IPS DF 19.7 (cell line): Measurements from ENCODE around the gene TMPRSS11A.

ENCODE experiments used
- DNase-seq: peaks from one replicate; pipeline ENCODE4 v3.0.0-alpha.2; 2013; ENCODE audit warnings: low read depth, low spot score

Gene TMPRSS11A

DNA sequence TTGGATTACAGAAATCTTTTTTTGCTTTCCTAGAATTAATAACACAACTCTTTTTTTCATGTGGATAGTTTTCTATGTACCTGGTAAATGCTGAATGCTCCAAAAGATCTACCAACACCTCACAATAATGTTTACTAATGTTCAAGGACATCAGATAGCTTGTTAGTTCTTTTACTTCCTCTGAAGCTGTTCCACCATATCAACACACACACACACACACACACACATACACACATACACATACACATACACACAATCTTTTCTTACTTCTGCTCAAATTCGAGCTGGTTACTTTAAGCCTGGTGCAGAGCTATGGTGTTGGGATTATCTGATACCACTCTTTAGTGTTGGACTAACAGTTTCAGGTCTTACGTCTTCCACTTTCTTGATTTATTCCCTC, 51.2 kb downstream of the TMPRSS11A start:
- DNase-seq, result no peak

DNA sequence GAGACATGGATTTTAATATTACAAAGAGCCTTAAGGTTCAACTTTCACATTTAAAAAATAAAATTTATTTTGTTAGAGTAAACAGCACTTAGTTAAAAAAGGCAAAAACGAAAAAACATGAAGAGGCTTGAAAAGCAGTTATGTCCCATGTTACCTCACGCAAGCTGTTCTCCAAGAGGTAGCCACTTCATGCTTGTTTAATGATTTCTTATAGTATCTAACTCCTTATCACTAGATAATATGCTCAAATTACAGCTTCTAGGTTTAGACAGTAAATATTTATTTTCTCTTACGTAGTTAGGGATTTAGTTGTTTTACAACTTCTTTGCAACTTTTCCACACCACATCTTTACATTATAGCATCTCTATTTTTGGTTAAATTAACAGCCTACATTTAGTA, 51.7 kb downstream of the TMPRSS11A start:
- DNase-seq, result no peak

DNA sequence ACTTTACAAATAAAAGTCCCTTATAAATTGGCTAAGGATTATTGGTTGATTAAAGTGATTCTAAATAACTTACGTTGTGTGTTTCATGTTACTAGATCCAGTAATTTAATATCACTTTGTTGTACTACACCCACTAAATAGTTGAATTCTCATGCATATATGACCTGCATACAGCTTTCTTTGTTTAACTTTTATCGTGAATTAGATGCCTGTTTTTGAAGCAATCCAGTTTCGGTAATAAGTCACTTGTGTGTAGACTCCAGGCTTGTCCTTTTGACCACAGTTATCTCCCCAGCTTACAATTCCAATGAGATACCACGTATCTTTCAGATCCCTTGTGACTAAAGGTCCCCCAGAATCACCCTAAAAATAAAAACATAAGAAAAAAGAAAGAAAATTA, 52.2 kb downstream of the TMPRSS11A start:
- DNase-seq, result no peak

DNA sequence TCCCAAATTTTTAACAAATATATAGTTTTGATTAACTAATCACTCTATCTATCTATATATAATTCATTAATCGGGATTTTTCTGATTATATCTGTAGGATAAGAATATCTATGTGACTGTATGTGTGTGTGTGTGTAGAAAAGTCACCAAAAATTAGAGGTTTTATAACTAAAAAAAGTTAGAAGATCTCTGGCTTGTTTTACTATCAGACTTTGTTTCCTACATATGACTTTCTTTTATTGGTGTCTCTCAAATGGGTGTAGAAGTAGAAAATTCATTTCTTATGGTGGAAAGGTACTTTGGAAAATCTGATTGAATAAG, 52.7 kb downstream of the TMPRSS11A start:
- DNase-seq, result no peak

DNA sequence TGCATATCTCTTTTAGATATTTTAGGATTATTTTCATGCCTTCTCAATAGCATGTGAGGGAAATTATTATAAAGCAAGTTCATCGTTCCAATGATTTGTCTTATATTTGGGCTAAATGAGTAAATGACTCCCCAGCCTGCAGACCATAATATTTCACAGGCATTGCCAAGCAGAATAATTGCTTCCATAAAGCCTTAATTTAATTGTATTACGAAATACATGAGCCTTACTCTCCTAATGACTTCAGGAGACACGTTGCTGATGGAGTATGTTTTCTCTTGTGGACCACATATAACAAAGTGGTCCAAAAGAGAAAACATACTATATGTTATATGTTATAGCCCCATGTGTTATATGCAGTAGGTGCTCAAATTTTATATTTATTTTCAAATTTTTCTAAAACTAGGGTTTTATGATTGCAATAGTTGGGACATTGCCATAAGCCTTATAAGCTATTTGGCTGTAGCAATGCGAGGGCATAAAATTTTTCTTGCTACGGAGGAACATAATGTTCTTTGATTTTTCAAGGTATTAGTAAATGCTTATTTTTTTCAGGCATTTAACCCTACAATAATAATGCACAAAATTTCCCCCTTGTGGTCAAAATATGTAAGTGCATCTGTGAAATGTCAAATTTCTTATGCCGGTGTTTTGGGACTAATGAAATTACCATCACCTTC, 53.2 kb downstream of the TMPRSS11A start:
- DNase-seq, result no peak

DNA sequence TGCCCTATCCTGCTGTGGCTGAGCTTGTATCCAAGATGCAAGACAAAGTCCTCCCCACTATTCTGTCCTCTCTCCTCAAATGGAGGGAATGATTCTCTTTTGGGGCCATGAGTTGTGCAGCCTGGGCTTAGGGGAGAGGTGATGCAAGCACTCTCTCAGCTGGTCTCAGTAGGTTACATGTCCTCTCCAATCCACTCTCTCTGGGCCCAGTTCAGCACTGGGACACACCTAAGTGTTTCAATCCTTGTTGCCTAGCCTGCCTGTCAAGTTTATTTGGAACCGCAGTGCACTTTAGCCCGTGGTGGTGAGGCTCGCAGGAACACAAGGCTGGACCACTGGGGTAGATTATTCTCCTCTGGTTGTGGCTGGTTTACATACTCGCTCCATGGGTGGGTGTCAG, 55.6 kb downstream of the TMPRSS11A start:
- DNase-seq, result no peak

DNA sequence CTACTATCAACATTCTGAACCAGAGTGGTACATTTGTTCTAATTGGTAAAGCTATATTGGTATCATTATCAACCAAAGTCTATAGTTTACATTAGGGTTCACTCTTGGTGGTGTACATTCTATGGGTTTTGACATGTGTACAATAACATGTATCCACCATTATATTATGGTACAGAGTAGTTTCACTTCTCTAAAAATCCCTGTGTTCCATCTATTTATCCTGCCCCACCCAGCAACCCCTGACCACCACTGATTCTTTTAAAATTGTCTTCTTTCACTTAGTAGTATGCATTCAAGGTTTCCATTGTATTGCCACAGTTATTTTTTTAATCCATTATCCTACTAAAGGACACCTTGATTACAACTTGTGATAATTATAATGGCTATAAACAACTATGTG, 64.2 kb downstream of the TMPRSS11A start:
- no peak for DNase-seq

DNA sequence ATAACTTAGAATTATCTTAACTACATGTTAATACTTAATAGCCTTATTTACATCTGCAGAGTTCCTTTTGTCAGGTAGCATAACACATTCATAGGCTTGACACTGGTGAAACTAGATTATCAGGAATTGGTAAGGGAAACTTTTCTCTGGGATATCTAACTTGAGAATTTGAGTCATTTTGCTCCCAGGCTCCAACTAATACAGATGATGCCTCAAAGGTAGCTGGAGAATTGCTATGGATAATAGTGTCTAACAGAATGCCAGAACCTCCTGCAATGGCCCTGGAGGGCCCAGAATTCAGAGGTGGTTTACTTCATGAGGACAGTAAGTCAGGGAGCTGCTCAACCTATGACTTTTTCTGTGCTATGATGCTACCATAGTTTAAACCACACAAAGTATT, 65.6 kb downstream of the TMPRSS11A start:
- DNase-seq, result no peak

DNA sequence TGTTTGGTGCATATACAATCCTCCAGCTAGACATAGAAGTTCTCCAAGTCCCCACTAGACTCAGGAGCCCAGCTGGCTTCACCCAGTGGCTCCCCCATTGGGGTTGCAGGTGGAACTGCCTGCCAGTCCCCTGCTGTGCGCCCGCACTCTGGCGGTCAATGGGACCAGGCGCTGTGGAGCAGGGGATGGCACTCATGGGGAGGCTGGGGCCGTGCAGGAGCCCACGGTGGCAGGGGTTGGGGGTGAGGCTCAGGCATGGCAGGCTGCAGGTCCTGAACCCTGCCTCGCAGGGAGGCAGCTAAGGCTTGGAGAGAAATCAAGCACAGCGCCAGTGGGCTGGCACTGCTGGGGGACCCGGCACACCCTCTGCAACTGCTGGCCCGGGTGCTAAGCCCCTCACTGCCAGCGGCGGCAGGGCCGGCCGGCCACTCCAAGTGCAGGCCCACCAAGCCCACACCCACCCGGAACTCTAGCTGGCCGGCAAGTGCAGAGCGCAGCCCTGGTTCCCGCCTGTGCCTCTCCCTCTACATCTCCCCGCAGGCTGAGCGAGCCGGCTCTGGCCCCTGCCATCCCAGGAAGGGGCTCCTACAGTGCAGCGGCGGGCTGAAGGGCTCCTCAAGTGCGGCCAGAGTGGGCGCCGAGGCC, 66.8 kb downstream of the TMPRSS11A start:
- no peak for DNase-seq

DNA sequence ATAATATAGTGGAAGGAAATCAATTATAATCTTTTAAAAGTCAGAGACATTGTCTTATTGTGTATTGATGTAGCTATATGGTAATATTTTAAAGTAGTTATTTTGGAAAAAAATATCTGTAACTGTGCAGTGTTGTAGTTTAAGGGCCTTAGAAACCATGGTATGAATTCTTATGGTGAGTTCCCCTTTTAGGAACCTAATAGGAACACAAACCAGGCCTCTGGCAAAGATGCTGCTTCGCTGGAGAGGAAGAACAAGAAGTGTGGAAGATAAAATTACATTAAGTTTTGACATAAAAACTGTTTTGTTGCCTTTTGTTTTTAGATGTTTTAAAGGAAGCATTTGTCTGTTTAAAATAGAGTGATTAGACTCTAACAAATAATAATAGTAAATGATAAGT, 68.6 kb downstream of the TMPRSS11A start:
- DNase-seq, result no peak

DNA sequence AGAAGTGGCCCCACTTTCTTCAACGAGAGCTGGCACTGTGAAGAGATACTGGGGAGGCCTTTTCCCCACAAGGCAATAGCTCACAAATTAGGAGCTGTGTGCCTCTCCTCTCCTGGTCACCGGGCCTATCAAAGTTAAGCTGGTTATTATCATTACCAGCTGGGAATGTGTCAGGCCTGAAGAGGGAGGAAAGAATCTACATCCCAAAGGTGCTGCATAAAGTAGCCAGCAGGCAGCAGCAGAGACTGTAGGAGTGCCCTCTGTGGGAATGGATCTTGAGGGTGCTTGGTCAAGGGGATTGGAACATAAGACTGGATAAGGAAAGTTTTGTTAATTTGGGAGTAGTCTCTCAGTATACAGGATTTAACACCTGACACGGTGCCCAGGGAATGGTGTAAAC, 70.4 kb downstream of the TMPRSS11A start:
- DNase-seq, result peak; percentile 33

DNA sequence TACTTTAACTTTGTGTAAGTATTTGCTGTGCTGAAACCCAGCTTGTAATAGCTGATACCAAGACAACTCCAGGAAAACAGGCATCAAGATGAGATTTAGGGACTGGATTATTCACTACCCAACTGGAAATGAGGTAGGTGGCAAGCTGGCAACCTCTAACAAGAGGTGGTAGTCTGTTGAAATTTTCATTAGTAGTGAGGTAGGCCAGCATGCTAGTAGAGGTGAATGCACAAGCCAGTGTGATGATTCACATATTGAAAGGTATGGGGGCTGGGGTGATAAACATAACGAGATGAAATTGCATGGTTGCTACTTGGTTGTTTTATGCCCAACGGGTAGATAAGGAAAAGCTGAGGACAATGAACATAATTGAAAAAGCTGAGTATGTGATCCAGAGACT, 71.0 kb downstream of the TMPRSS11A start:
- DNase-seq, result no peak

DNA sequence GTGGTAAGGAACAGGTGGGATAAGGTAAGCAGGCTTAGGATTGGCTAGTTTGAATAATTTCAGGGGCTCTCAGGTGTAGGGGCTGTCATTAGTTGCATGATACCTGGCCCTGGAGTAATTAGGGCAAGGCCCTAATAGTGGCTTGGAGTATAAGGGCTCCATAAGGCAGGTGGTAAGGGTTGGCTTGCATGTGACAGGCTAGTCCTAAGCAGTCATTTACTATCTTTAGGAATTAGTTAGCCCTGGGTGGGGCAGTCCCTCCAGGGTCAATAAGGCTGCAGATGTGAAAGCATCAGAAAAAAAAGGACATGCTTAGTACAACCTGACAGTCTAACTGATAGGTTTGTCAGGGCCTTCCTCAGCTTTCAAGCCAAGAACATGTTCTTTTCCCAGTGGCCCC, 71.6 kb downstream of the TMPRSS11A start:
- DNase-seq, result no peak

DNA sequence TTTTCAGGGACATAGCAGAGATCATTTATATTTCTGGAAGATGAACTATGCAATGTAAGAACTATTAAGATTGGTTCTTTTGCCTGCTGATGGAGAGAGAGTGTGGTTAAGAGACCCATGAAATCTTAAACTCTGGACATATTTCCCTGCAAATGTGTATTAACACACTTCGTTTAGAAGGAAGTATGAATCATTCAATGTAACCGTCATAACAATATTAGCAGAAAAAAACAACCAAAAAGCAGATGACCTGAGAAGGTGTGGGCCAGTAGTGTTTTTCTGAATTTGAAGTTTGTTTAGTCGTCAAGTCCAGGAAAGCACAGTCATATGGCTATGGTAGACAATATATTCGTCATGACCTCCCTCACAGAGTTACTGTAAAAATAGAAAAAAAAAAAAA, 77.0 kb downstream of the TMPRSS11A start:
- DNase-seq, result no peak

DNA sequence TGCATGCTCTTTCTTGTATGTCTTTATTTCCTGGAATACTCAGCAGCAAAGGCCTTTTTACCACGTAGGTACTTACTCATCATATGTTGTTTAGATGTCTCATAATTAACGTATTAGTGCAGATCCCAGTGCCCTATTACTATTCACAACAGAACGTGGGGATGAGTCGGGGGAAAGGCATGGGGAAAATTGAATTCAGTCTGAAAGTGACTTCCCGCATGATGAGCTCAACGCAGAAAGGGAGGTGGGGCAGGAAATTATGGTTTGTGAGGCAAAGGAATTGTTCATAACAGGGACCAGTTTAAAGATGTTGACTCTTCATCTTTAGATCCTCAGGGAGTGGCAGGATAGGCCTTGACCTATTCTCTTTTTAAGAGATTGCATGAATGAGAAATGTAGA, 77.5 kb downstream of the TMPRSS11A start:
- DNase-seq, result no peak

DNA sequence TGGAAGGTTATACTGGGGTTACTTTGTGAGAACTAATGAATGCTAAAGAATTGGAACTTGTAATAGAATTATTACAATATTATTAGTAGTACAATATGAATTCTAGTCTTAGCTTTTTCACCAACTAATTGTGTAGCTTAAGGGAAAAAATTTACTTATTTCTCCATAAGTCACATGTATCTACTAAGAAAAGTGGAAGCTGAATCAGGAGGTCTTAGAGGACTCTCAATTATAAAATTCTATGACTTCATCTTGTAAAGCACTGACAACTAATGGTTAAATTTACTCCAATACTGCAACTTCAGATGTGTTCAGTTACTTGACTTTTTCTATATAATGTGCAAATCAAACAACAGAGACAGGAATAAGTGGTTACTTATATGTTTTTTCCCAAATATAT, 78.6 kb downstream of the TMPRSS11A start:
- DNase-seq, result no peak

DNA sequence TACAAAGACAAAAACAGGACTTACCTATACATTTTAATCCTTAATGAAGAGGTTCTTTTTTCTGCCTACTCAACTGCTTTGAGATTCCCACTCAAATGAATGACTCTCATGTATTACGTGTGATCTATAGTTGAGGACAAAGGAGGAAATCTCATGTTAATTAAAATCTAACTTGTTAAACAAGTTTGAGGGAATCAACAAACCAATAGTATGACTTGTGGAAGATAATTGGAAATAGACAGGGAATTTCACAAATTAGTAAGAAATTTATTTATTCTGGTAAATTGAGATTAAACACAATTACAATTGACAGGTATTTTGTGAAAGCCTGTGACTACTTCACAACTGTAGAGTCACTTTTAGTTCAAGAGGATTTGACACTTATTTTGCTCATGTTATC, 79.4 kb downstream of the TMPRSS11A start, which contains the start of gene TMPRSS11D:
TMPRSS11D (minus strand) TSS at position 101 of the 400 bp plus-strand sequence; CDS start at position 32, 69 bp downstream.
- DNase-seq, result no peak

DNA sequence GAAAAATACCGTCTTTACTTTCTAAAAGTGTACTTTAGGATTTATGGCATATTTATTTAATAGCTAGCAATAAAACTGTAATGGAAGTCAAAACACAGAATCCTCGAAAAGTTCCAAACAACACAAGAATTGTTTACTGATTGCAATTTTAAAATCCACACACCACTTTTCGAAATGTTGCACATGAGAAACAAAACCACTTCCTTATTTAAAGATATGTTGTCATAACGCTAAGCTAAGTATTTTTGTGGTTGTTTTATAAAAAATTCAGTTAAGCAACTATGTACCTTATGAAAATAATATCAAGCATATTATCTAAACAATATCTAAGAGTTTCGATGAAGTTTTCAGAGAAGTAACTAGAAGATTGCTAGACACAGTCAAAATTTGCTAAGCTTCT, 79.8 kb downstream of the TMPRSS11A start:
- no peak for DNase-seq

DNA sequence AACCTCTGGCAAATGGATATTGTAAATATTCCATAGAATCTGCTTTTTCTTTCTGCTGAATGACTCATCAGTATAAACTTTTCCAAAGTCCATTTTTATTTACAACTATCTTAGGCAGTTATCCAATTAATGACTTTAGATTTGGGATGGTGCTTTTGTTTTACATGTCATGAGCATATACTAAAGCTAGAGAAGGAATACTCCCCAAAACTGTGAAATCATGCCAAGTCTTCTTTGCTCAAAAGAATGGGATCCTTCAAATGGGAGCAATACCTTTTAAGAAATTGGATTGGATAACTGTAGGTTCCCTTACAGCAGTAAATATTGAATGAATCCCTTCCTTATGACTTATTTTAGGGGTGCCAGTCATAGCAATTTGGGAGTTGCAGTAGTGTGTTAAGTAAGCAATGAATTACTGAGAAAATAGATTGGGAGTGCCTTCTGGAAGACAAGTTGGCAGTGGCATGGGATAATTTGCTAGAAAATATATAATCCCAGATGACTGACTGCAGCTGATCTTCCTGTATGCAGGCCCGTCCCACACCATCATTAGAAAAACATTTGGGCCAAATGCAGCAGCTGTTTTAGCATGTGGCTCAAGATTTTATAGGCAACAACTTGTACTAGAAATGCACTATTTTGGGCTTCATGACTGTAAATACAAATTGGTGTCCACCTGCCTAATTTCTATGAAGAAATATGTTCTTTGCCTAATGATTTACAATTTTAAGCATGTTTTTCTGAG, 82.3 kb downstream of the TMPRSS11A start:
- DNase-seq, result no peak

DNA sequence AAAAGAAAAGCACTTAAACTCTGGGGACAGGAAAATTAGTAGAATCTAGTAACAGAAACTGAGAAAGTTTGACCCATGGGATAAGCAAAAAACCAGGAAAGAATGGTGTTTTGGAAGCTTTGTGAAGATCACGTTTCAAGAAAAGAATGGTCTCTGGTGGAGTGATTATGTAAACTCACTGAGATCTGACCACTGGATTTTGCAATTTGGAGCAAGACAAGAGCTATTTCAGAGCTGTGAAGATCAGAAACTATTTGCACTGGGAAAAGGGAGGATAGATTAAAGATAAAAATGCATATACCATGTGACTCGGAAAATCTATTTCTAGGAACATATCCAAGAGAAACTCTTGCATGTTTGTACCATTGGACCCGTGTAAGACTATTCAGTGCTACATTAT, 83.8 kb downstream of the TMPRSS11A start:
- DNase-seq, result no peak

DNA sequence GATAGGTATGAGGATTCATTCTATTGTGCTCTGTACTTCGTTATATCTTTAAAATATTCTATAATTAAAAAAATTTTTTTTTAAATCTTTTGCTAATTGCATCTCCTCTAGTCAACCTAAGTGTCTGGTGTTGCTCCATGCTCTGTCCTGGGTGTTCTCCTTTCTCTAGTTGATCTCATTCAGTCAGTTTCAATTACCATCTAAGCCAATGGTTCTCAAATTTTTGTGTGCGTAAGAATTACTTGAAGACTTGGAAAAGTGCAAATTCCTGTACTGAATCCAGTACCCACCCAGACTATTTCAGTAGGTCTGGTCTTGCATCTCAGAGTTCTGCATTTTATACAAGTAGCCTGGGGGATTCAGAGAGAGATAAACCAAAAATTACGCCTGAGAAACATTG, 86.2 kb downstream of the TMPRSS11A start:
- no peak for DNase-seq

DNA sequence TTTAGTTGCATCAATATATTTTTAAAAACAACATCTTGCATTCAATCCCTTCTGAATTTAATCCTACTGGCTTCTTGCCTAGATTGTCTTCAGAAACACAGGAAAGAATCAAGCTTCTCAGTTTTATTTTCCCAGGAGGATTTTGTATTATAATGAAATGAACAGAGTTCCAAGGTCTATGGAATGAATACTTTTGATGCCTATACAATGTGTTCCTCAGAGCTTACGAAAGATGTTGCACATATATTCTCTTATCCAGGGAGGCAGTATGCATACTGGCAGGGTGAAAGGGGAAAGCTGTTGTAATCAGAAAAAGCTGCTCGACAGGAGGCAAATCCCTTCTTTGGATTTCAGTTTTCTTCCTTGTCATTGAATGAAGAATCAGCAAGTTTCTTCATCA, 88.3 kb downstream of the TMPRSS11A start:
- no peak for DNase-seq

DNA sequence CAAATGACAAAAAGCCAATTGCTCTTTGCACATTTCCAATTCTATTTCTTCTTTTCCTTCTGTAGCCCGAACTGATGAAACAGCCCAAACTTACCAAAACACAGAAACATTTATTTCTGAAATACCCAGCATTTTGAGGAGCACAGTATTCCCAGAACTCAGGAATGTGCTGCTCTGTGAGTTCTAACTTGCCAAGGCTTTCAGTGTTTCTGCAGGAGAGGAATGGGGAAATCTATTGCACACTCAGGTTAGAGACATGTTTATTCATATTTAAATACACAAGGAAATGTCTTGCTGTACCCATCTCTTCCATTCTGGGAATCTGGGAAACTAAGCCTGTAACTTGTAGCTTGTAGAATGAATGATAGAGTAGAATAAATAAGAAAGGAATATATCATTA, 90.2 kb downstream of the TMPRSS11A start:
- no peak for DNase-seq
